CD4-positive, alpha-beta T cell treated with Interferon gamma for 1 hour (primary cell): ENCODE measurements around the gene MRPL57.
"Not testable (repeated sequence)": the region's sequence is repeated elsewhere in the genome, so short reads cannot be mapped to it uniquely, and the experiment has no call there.

ENCODE experiments used
- DNase-seq: peaks from one replicate; pipeline ENCODE4 v3.0.0-alpha.2; 2020

Gene MRPL57

DNA sequence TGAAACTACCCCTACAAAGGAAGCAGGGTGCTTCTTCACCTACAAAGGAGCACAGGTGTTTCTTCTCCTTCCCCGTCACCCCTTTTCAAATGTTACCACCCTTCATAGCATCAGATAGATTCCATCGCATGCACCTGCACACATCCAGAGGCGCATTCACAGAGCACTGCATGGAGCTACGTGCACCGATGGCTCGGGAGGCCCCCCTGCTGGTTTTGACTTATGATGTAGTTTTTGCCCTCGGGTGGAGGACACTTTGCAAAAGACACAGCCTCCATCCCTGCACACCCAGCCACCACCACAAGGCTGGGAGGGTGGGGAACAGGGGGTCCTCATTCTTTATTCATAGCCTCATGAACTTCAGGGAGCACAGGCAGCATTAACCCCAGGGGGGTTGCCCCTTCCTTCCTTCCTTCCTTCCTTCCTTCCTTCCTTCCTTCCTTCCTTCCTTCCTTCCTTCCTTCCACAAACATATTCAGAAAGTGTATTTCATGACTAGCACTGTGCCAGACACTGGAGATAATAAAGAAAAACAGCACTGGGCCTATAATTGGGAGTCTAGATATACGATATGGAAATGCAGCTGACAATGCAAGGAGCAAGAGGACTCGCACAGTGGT is 21.3 kb downstream of the MRPL57 start:
- not testable (repeated sequence) for DNase-seq

DNA sequence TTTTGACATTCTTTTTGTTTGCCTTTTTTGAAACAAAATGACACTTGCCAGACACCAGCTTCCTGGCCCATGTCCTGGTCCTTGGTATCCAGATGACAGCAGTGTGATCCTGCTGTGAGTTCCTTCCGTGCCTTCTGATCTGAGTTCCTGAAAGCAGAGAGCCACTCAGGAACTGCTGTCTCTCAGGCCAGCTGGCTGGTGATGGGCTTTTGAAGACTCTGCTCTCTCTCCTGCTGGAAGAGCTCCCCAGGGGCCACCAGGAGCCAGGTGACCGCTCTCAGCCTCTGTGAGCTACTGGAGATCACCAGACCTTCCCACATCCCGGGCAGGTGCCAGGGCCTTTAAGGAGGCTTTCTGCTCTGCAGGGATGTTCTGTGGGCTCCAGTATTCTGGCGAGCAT is 21.9 kb downstream of the MRPL57 start:
- DNase-seq: not testable (repeated sequence)

DNA sequence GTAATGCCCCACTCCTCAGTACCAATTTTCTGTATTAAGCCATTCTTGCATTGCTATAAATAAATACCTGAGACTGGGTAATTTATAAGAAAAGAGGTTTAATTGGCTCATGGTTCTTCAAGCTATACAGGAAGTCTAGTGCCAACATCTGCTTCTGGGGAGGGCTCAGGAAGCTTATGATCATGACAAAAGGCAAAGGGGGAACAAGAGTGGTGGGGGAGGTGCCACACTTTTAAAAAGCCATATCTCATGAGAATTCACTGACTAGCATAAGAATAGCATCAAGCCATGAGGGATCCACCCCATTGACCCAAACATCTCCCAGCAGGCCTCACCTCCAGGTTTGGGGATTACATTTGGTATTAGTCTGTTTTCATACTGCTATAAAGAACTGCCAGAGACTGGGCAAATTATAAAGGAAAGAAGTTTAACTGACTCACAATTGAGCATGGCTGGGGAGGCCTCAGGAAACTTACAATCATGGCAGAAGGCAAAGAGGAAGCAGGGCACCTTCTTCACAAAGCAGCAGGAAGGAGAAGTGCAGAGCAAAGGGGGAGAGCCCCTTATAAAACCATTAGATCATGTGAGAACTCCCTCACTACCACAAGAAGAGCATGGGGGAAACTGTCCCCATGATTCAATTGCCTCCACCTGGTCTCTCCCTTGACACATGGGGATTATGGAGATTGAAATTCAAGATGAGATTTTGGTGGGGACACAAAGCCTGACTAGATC is 25.2 kb downstream of the MRPL57 start:
- not testable (repeated sequence) for DNase-seq

DNA sequence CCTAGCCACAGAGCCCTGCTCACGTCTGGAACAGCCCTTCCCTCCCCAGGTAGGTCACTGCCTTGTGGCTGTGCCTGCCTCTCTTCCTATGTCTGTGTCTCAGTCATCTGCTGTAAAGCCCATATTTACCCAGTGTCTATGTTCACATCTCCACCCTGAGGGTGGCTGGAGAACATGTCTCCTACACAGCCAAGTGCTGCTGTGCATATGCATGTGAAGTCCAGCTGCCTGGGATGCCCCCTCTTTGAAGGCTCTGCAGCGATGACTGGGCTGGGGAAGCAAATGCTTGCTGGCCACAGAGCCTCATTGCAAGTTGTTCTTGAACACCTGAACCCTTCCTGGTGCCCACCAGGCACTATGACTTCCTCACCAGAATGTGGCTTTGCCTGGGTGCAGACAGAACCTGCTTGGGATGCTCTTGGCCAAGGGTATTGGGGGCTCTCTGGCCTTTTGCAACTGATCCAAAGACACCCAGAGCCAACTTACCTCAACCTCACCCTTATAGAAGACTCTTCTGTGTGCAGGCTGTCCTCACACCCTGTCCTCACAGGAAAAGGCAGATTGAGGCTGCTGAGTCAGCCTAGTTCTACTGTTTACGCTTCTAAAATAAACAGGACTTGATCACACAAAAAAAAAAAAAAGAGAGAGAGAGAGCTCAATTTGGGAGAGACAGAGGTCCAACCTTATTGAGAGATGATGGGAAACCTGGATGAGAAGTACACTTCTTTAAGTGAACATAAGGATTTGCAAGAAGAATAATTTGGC is 26.5 kb downstream of the MRPL57 start:
- no peak for DNase-seq

DNA sequence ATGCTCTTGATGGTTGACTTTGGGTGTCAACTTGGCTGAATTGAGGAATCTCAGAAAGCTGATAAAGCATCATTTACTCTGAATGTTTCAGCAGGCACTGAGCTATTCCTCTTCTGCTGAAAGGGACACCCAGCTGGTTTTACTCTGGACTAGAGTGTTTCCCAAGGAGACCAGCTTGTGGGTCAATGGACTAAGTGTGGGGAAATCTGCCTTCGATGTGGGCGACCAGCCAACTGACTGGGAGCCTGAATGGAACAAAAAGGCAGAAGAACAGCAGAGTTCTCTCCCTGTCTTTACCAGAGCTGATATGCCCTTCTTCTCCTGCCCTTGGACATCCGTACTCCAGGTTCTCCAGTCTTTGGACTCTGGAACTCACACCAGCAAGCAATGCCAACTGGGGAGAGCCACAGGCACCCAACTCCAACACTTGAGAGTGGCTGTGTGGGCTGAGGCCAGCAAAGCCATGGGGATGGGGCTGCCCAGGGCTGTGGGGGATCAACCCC is 32.2 kb downstream of the MRPL57 start:
- no peak for DNase-seq

DNA sequence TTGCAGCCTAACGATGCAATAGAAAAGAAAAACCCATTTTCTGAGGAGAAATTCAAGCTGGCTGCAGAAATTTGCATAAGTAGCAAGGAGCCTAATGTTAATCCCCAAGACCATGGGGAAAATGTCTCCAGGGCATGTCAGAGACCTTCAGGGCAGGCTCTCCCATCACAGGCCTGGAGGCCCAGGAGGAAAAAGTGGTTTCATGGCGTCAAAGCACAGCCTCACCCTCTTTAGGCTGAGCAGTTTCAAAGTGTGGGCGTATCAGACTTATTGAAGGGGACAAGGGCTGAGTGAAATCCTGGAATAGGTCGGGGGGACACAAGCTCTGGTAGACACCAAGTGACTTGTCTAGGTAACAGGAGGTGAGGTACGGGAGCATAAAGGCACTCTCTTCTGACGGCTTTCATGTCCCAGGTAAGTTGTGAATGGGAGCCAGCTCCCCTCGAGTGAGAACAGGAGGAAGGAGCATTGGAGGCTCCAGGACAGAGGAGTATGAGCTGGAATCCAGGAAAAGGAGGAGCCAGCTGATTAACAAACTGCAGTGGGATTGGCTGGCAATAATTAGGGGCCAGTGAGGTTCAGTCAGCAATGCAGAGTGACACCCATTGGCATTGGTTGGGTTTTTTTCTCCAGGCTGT is 35.8 kb downstream of the MRPL57 start:
- DNase-seq: no peak

DNA sequence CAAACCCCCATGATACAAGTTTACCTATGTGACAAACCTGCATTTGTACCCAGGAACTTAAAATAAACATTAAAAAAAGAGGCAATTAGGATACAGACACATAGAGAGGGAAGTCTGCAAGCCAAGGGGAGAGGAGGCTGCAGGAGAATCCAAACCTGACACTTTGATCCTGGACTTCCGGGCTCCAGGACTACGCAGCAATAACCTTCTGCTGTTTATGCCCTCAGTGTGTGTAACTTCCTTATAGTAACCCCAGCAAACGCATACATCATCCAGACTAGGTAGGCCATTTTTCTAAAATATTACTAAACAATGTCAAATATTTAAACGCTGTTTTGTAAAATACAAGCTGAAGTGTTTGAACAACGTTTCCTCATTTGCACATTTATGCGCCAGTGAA is 39.0 kb downstream of the MRPL57 start:
- not testable (repeated sequence) for DNase-seq

DNA sequence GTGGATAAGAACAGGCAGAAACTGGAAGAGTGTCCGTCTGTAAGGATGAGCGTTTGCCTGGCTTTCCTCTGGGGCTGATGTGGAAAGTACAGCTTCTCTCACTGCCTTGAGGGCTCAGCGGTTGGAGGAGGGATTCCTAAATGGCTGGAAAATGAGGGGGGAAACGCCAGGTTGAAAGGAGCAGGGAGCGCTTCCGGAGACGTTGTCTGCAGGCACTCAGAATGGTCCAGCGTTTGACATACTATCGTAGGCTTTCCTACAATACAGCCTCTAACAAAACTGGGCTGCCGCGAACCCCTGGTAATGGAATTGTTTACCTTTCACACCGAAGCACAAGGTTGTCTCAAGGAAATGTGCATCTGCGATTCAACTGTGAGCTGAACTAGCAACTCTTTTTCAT is 39.9 kb downstream of the MRPL57 start:
- DNase-seq: no peak

DNA sequence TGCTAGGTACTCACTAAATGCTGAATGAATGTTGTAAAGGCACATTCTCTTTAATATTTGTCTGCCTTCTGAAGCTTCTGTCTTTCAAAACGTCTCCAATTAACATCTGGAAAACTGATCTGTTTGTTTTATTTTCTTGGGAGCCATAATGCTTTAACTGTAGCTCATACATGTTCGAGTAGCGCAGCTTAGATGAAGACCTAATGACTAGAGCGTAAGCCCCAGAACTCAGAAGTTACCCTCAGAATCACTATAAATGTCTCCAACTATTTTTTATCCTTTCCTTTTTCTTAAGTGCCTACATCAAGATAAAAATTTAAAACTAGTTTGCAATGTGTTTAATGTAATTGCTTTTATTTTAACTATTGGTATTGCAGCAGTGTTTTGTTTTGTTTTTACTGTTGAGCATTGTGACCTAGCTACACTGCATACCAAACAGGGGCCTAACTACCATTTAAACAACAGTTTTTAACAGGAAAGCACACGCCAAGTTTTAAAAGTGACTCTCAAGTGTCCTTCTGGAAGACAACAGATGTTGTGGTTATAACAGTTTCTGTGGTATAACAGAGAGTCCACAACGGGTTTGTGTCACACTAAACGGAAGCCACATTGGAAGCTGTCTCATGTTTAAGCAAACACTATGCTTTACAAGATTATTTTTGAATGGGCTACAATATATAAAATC is 42.0 kb downstream of the MRPL57 start:
- no peak for DNase-seq

DNA sequence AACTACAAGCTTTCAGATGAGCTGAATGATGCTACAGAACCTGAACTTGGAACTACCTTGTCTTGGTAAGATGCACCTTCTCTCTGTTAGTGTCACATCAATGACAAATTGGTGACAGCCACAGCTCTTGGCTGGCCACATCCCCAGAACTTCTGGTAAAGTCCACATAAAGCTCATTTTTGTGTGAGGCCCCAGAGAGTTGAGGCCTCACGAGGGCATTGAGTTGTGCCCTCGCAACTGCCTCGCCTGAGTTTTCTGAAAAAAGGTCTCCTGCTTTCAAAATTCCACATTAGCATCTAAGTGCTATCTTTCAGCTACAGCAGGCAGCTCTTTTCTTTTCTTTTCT is 42.6 kb downstream of the MRPL57 start:
- DNase-seq: no peak

DNA sequence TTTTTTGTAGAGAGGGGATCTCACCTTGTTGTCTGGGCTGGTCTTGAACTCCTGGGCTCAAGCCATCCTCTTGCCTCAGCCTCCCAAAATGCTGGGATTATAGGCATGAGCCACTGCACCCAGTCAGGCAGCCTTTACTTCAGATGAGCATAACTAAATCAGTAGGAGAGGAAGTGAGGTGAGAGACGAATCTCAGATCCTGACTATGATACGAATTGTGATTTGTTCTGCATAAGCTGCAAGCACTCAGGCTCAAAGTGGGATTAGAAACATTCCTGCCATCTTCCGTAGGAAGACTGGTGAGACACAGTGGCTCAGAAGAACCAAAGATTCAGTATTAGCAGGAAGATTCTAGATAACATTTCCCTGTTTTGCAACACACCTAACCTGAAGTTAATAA is 43.3 kb downstream of the MRPL57 start:
- DNase-seq: not testable (repeated sequence)

DNA sequence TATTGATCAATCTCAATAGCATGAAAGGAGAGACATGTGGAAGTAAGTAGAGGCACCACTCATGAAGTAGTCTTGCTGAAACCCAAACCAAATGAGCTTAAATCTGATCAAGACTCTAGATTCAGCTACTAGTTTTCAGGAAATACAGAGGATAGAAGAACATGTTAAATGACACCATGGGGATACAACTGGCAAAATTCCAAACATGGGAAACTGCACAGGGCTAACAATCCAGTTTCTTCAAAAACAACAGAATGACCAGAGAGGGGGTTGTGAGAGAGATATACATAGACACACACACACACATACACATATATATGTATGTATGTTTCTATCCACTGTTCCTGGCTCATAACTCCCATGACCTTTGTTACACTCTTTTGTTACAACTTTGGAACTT is 44.8 kb downstream of the MRPL57 start:
- DNase-seq: no peak

DNA sequence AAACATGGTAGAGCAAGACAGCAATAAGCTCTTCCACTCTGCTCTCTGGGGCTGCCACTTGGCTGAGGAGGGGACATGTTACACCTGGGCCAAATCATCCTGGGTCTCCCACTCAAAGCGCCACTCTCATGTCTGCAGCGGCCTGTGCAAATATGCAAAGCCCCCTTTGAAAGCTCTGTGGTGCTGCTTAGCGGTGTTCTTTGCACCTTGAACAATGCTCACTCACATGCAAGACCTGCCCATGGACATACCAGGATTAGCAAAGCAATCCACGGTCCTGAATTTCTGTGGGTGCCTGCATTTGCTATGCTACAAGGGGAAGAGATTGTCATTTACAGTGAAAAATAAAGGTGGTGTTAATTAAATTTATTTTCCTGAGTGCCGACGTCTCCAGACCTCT is 48.6 kb downstream of the MRPL57 start:
- no peak for DNase-seq

DNA sequence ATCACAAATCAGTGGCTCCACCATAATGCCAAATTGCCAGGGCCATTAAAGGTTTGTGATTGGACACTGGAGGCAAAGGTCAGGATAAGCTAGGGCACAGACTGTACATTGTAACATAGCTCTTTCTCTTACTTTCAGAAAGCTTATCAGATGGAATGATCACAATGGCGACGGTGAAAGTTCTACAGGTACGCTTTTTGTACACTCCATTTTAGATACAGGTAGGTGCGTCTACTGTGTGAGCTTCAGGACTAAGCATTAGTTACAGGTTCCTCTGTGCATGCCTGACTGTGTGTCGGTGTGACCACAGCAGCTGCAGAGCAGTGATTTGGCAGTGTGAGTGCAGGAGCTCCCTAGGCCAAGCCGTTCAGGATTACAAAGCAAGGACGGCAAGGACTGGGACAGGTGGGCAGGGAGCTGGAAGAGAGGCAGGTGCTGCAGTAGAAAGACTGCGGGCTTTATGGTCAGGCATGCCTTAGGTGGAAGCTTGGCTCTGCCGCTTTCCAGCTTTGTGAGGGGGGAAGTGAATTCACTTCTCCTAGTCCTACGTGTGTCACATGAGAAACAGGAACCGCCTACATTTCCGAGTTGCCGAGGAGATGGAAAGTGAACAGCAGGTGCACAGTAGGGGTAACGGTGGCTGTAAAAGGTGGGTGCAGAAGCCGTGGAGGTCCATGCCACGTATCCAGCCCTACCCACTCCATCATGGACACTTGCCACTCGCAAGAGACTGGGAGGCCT is 49.6 kb downstream of the MRPL57 start:
- DNase-seq: no peak

DNA sequence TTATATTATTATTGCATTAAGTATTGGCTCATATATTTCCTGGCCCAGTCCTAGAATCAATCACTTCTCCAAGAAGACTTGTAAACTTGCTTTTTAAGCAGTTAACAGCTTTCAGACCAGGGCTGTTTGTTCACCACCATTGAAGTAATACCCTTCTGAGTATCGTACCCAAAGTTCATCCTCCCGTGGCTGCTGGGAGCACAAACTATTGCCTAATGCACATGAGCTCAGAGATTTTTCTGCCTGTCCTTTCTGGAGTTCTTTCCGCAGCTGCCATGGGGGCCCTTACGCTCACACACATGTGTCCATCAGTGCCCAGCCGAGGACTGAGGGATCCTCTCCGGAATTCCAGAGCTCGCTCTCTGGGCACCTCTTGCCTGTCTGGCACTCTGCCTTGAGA is 51.5 kb downstream of the MRPL57 start:
- no peak for DNase-seq
